ENCODE measurements around the gene CCDC146.

Gene CCDC146

GRCh38 chr7:77284005-77284404 lies 161.6 kb downstream of the CCDC146 start:
- DNase-seq (ENCODE audit: low read depth): no peak

- DNase-seq (ENCODE audit: low read depth): no peak
Measured at GRCh38 chr7:77284616-77285015, 162.2 kb downstream of the CCDC146 start.

GRCh38 chr7:77288676-77289320 lies 166.4 kb downstream of the CCDC146 start:
- DNase-seq (ENCODE audit: low read depth): no peak

GRCh38 chr7:77289387-77289786 lies 167.0 kb downstream of the CCDC146 start:
- no peak for DNase-seq (ENCODE audit: low read depth)

- no peak for DNase-seq (ENCODE audit: low read depth)
Measured at GRCh38 chr7:77290425-77290824, 168.0 kb downstream of the CCDC146 start.

- DNase-seq (ENCODE audit: low read depth): no peak
Measured at GRCh38 chr7:77293046-77293445, 170.6 kb downstream of the CCDC146 start.

- DNase-seq (ENCODE audit: low read depth): no peak
Measured at GRCh38 chr7:77295549-77295948, 173.1 kb downstream of the CCDC146 start.

- no peak for DNase-seq (ENCODE audit: low read depth)
Measured at GRCh38 chr7:77306231-77307067, 184.0 kb downstream of the CCDC146 start.

GRCh38 chr7:77308792-77309191 lies 186.4 kb downstream of the CCDC146 start:
- DNase-seq (ENCODE audit: low read depth): no peak

- no peak for DNase-seq (ENCODE audit: low read depth)
Measured at GRCh38 chr7:77309714-77310220, 187.4 kb downstream of the CCDC146 start.

- DNase-seq (ENCODE audit: low read depth): no peak
Measured at GRCh38 chr7:77310982-77311381, 188.6 kb downstream of the CCDC146 start.

GRCh38 chr7:77313085-77313484 lies 190.7 kb downstream of the CCDC146 start:
- DNase-seq (ENCODE audit: low read depth): no peak

- DNase-seq (ENCODE audit: low read depth): no peak
Measured at GRCh38 chr7:77313876-77314480, 191.6 kb downstream of the CCDC146 start.

GRCh38 chr7:77315182-77315591 lies 192.8 kb downstream of the CCDC146 start:
- DNase-seq (ENCODE audit: low read depth): peak; percentile 71

- no peak for DNase-seq (ENCODE audit: low read depth)
Measured at GRCh38 chr7:77316219-77316978, 194.0 kb downstream of the CCDC146 start.

GRCh38 chr7:77318019-77318418 lies 195.6 kb downstream of the CCDC146 start:
- DNase-seq (ENCODE audit: low read depth): no peak

- no peak for DNase-seq (ENCODE audit: low read depth)
Measured at GRCh38 chr7:77320137-77320536, 197.7 kb downstream of the CCDC146 start.

GRCh38 chr7:77320714-77321113 lies 198.3 kb downstream of the CCDC146 start:
- no peak for DNase-seq (ENCODE audit: low read depth)

GRCh38 chr7:77321300-77321699 lies 198.9 kb downstream of the CCDC146 start:
- DNase-seq (ENCODE audit: low read depth): peak; percentile 83

GRCh38 chr7:77326131-77326530 lies 203.7 kb downstream of the CCDC146 start:
- no peak for DNase-seq (ENCODE audit: low read depth)

GRCh38 chr7:77327067-77327931 lies 204.9 kb downstream of the CCDC146 start:
- DNase-seq (ENCODE audit: low read depth): peak; percentile 87

Data from fibroblast of gingiva (primary cell).